ENCODE measurements around the gene TACC2.

TACC2 gene

GRCh38 chr10:122176232-122177213 lies 187.6 kb downstream of the TACC2 start:
- no peak for ATAC-seq
- TF ChIP-seq, protein P1, sequence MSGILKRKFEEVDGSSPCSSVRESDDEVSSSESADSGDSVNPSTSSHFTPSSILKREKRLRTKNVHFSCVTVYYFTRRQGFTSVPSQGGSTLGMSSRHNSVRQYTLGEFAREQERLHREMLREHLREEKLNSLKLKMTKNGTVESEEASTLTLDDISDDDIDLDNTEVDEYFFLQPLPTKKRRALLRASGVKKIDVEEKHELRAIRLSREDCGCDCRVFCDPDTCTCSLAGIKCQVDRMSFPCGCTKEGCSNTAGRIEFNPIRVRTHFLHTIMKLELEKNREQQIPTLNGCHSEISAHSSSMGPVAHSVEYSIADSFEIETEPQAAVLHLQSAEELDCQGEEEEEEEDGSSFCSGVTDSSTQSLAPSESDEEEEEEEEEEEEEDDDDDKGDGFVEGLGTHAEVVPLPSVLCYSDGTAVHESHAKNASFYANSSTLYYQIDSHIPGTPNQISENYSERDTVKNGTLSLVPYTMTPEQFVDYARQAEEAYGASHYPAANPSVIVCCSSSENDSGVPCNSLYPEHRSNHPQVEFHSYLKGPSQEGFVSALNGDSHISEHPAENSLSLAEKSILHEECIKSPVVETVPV (CRISPR knock-in tag; IDR thresholded peaks at IDR 0.05): no peak
- TF ChIP-seq ARNTL (CRISPR knock-in tag; IDR thresholded peaks at IDR 0.05; ENCODE audit: borderline replicate concordance, low read depth): no peak
- no peak for TF ChIP-seq ZFP3 (CRISPR knock-in tag; IDR thresholded peaks at IDR 0.05)

- no peak for ATAC-seq
- TF ChIP-seq, protein P1 (CRISPR knock-in tag; IDR thresholded peaks at IDR 0.05): no peak
- no peak for TF ChIP-seq GLIS3 (CRISPR knock-in tag; IDR thresholded peaks at IDR 0.05)
- TF ChIP-seq, protein P2, sequence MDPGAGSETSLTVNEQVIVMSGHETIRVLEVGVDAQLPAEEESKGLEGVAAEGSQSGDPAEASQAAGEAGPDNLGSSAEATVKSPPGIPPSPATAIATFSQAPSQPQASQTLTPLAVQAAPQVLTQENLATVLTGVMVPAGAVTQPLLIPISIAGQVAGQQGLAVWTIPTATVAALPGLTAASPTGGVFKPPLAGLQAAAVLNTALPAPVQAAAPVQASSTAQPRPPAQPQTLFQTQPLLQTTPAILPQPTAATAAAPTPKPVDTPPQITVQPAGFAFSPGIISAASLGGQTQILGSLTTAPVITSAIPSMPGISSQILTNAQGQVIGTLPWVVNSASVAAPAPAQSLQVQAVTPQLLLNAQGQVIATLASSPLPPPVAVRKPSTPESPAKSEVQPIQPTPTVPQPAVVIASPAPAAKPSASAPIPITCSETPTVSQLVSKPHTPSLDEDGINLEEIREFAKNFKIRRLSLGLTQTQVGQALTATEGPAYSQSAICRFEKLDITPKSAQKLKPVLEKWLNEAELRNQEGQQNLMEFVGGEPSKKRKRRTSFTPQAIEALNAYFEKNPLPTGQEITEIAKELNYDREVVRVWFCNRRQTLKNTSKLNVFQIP (CRISPR knock-in tag; IDR thresholded peaks at IDR 0.05; ENCODE audit: borderline replicate concordance, low read depth): no peak
- TF ChIP-seq ZFP30 (CRISPR knock-in tag; IDR thresholded peaks at IDR 0.05): no peak
- no peak for TF ChIP-seq CREB5 (CRISPR knock-in tag; IDR thresholded peaks at IDR 0.05; ENCODE audit: low read depth)
- no peak for TF ChIP-seq RARB (CRISPR knock-in tag; IDR thresholded peaks at IDR 0.05)
- TF ChIP-seq TCF4 (CRISPR knock-in tag; IDR thresholded peaks at IDR 0.05; ENCODE audit: borderline replicate concordance): no peak
- no peak for TF ChIP-seq ZFP3 (CRISPR knock-in tag; IDR thresholded peaks at IDR 0.05)
Measured at GRCh38 chr10:122178655-122179054, 189.7 kb downstream of the TACC2 start.

DNA sequence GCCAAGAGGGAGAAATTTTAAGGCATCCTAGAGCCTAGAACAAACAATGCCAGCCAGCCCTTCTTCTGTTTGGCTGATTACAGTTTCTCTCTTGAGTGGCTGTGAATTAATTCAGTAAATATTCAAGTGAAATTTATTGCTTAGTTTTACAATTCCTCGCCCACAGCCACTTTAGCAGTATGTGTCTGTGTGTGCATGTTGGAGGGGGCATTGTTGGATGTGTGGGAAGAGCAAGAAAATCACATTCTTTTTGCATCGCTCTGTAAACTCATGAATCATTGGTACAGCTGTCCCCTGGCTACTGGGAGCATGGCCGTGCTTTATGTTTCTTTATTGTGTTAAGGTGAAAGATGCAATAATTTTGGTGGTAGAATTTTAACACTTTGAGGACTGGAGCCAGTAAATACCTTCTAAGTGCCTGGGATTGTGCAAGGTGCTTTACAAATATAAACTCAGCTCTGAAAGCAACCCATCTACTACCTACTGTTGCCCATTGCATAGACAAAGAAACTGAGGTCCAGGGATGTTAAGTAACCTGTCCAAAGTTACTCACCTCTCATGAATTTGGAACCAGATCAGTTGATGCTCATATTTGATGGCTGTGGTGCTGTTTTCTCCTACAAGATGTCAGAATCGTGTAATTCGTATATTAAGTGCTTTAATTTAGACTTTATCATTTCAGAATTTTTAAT lies 192.2 kb downstream of the TACC2 start:
- TF ChIP-seq GLIS3 (CRISPR knock-in tag; IDR thresholded peaks at IDR 0.05) (no peak), PPARA (CRISPR knock-in tag; IDR thresholded peaks at IDR 0.05; ENCODE audit: borderline replicate concordance) (no peak), ESRRG (CRISPR knock-in tag; IDR thresholded peaks at IDR 0.05) (no peak), CREB5 (CRISPR knock-in tag; IDR thresholded peaks at IDR 0.05; ENCODE audit: low read depth) (no peak), ZC3H10 (CRISPR knock-in tag; IDR thresholded peaks at IDR 0.05) (no peak), ZFP3 (CRISPR knock-in tag; IDR thresholded peaks at IDR 0.05) (no peak), RARB (CRISPR knock-in tag; IDR thresholded peaks at IDR 0.05) (no peak), TCF4 (CRISPR knock-in tag; IDR thresholded peaks at IDR 0.05; ENCODE audit: borderline replicate concordance) (no peak)
- peak; percentile 60; the same call in 2 of the 3 replicates for ATAC-seq

- peak; percentile 49 for ATAC-seq
- TF ChIP-seq SNAI2 (CRISPR knock-in tag; IDR thresholded peaks at IDR 0.05) (no peak), ZFP30 (CRISPR knock-in tag; IDR thresholded peaks at IDR 0.05) (no peak), GLIS3 (CRISPR knock-in tag; IDR thresholded peaks at IDR 0.05) (no peak), ZNF8 (CRISPR knock-in tag; IDR thresholded peaks at IDR 0.05) (no peak), TSHZ2 (CRISPR knock-in tag; IDR thresholded peaks at IDR 0.05) (no peak), TOX (CRISPR knock-in tag; IDR thresholded peaks at IDR 0.05; ENCODE audit: borderline replicate concordance) (no peak), OSR1 (CRISPR knock-in tag; IDR thresholded peaks at IDR 0.05) (no peak), ESRRG (CRISPR knock-in tag; IDR thresholded peaks at IDR 0.05) (no peak)
- TF ChIP-seq, protein P3, sequence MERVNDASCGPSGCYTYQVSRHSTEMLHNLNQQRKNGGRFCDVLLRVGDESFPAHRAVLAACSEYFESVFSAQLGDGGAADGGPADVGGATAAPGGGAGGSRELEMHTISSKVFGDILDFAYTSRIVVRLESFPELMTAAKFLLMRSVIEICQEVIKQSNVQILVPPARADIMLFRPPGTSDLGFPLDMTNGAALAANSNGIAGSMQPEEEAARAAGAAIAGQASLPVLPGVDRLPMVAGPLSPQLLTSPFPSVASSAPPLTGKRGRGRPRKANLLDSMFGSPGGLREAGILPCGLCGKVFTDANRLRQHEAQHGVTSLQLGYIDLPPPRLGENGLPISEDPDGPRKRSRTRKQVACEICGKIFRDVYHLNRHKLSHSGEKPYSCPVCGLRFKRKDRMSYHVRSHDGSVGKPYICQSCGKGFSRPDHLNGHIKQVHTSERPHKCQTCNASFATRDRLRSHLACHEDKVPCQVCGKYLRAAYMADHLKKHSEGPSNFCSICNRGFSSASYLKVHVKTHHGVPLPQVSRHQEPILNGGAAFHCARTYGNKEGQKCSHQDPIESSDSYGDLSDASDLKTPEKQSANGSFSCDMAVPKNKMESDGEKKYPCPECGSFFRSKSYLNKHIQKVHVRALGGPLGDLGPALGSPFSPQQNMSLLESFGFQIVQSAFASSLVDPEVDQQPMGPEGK (CRISPR knock-in tag; IDR thresholded peaks at IDR 0.05; ENCODE audit: borderline replicate concordance): no peak
- TF ChIP-seq, protein P1 (CRISPR knock-in tag; IDR thresholded peaks at IDR 0.05): no peak
Measured at GRCh38 chr10:122181876-122182275, 192.9 kb downstream of the TACC2 start.

All from SK-N-SH treated with all-trans-retinoic acid at 6 μM for 48 hours (cell line).